ENCODE results near the gene OR5C1. TPM values are rescaled to one million over a fixed set of nuclear protein-coding genes. Genes with fewer than 3 reads are reported as not detected.

OR5C1 gene
- total and polyA plus RNA-seq, 2 of the 13 experiments (the other 11 are each of a cell fraction or from before 2014, with no cell fraction given): not detected

DNA sequence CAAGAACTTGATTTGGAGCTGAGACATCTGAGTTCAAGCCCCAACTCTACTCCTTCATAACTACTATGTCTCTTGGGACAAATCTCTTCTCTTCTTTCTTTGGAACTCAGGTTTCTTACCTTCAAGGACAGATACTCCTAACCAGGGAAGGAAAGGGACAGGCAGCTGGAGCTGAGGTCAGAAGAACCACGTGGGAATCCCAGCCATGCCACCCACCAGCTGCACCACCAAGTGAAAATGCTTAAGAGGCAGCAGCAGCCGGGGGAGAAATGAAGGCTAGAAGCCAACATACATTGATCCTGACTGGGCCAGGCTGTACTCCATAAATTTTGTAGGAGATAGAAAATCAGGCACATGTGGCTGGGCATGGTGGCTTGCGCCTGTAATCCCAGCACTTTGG is 9.6 kb upstream of the OR5C1 start:
- Histone ChIP-seq H3K4me1 (ENCODE audit: insufficient read depth, low read length) (no peaks in the 10 kb centered on the region), H3K36me3 (replicated peaks in 1 of 2; ENCODE audit: control insufficient read depth in 1 of 2, insufficient read depth in 2 of 2, low read length in 2 of 2) (no peaks in the 10 kb centered on the region), H3K4me3 (replicated peaks in 1 of 3; ENCODE audit: insufficient read depth in 1 of 3, low read depth in 2 of 3, low read length in 3 of 3) (no peak overlapping the region), H3K27me3 (ENCODE audit: control insufficient read depth in 1 of 2, insufficient read depth in 2 of 2, low read length in 2 of 2) (peaks cover 1 to 7% of the 10 kb centered on the region in 2 experiments; a peak in 2 of 5 replicates), H3K9ac (ENCODE audit: insufficient read depth, low read depth, low read length) (no peak overlapping the region), H3K27ac (ENCODE audit: extremely low read length, insufficient read depth, low read length) (no peak overlapping the region), H3K9me3 (ENCODE audit: low read length) (no peaks in the 10 kb centered on the region), H2AFZ (ENCODE audit: low read length) (no peak overlapping the region), H3K79me2 (ENCODE audit: insufficient read depth, low read length) (no peaks in the 10 kb centered on the region), H3K4me2 (ENCODE audit: low read depth, low read length) (no peak overlapping the region), H4K20me1 (ENCODE audit: insufficient read depth, low read length) (no peaks in the 10 kb centered on the region)
- CTCF ChIA-PET (ENCODE audit: low intra/inter-chr PET ratio, low total read pairs): no interaction called here
- intact Hi-C loops (cut with micrococcal nuclease; ENCODE audit: unreplicated experiment): no loop called here
- BruUV-seq (replicated peaks): no TSS peak
- DNase-seq (ENCODE audit: low spot score) (no peak), ATAC-seq (no peak), FAIRE-seq (no peak)
- TF ChIP-seq REPIN1 (CRISPR knock-in tag; IDR thresholded peaks at IDR 0.05; ENCODE audit: borderline replicate concordance, low read depth) (no peak), ZNF256 (CRISPR knock-in tag; conservative IDR thresholded peaks at IDR 0.05) (no peak), ZNF44 (CRISPR knock-in tag; IDR thresholded peaks at IDR 0.05) (no peak), SIN3B (IDR thresholded peaks at IDR 0.05; ENCODE audit: low read length) (no peak), FIP1L1 (IDR thresholded peaks at IDR 0.05; ENCODE audit: borderline replicate concordance, insufficient read depth, low read depth, low read length) (no peak), NFYC (CRISPR knock-in tag; IDR thresholded peaks at IDR 0.05) (no peak), PTBP1 (IDR thresholded peaks at IDR 0.05; ENCODE audit: low read depth, low read length, poor library complexity, severe bottlenecking) (no peak), BRD4 (CRISPR knock-in tag; IDR thresholded peaks at IDR 0.05) (no peak), ELF1 (CRISPR knock-in tag; IDR thresholded peaks at IDR 0.05) (no peak), NR2F1 (CRISPR knock-in tag; IDR thresholded peaks at IDR 0.05) (no peak), ZFX (CRISPR knock-in tag; IDR thresholded peaks at IDR 0.05; ENCODE audit: low read depth) (no peak)
- in situ Hi-C loops (cut with HindIII; ENCODE audit: extremely low pct_ligation_motif_present, low pct_unique_long_range_greater_than_20kb): no loop called here
- WGBS (ENCODE audit: low lambda C conversion rate): 33% methylated on average over 3 of the region's 3 CpGs
- POLR2A ChIA-PET: no interaction called here
